Adipose tissue (tissue), 3 donors: ENCODE data around the gene ZFAND2B. TPM values are rescaled to one million over a fixed set of nuclear protein-coding genes. Genes with fewer than 3 reads are reported as not detected.
"Not testable (repeated sequence)": the region's sequence is repeated elsewhere in the genome, so short reads cannot be mapped to it uniquely, and the experiment has no call there.

ENCODE experiments used
- H3K27ac ChIP-seq: one replicate; pipeline ENCODE4 v1.5.1; 2013; ENCODE audit warnings: low read depth, low read length
- WGBS, 3 donors: extraction: QIAGEN DNeasy Blood & Tissue Kit; methylation state at CpG; one replicate each; pipeline ENCODE4 v1.1.7; 2013; 5-methylcytosine and 5-hydroxymethylcytosine counted together
- polyA plus RNA-seq, 3 donors: library from polyadenylated mRNA; stranded (reverse); fragments of 200-250 nt; gene quantifications; one replicate each; pipeline ENCODE4 v1.2.3, GENCODE V29; 2013
- donor health status: healthy with polysubstance abuse.
- donor health status: Bipolar disorder and iron deficiency.
- donor health status: healthy.

Gene ZFAND2B
- polyA plus RNA-seq, 3 donors: 26.0 to 38.9 (median 27.3) TPM

GRCh38 chr2:219244789-219245147, 38.2 kb downstream of the ZFAND2B start:
- 17 to 37% (median 32%) methylated on average over 6 of the region's 6 CpGs for WGBS, 3 donors
- peak overlapping the region; percentile 75 for H3K27ac ChIP-seq

GRCh38 chr2:219245148-219245898, 38.7 kb downstream of the ZFAND2B start, which contains the start of the genes GLB1L and STK16:
Gene GLB1L (minus strand): TSS chr2:219245444. CDS start chr2:219243573, 1,871 bp downstream.
Gene STK16 (plus strand): TSS chr2:219245479. CDS start chr2:219246000, 521 bp downstream.
- peak within 1 kb of the TSS; percentile 87 for H3K27ac ChIP-seq
- WGBS, 3 donors: 0 to 1% (median 1%) methylated on average over 41 to 46 of the region's 46 CpGs

- 14 to 18% (median 14%) methylated on average over 10 of the region's 10 CpGs for WGBS, 3 donors
- peak overlapping the region; percentile 87 for H3K27ac ChIP-seq
These were observed 39.3 kb downstream of the ZFAND2B start for GRCh38 chr2:219245899-219246230.

GRCh38 chr2:219246559-219246958, 40.0 kb downstream of the ZFAND2B start:
- WGBS, 3 donors: 89 to 96% (median 95%) methylated on average over 10 of the region's 10 CpGs
- H3K27ac ChIP-seq: no peak overlapping the region

- H3K27ac ChIP-seq: no peak overlapping the region
- 69 to 87% (median 78%) methylated on average over 17 of the region's 17 CpGs for WGBS, 3 donors
These were observed 41.4 kb downstream of the ZFAND2B start for GRCh38 chr2:219247678-219248642.

- WGBS, 3 donors: 69 to 72% (median 70%) methylated on average over 2 of the region's 2 CpGs
These were observed 42.2 kb downstream of the ZFAND2B start for GRCh38 chr2:219248845-219249202.

GRCh38 chr2:219249203-219249980, 42.8 kb downstream of the ZFAND2B start:
- WGBS, 3 donors: 5 to 22% (median 16%) methylated on average over 7 of the region's 7 CpGs
- peak overlapping the region; percentile 71 for H3K27ac ChIP-seq

More at GRCh38 chr2:219248845-219249202, 42.2 kb downstream of the ZFAND2B start:
- peak overlapping the region; percentile 71 for H3K27ac ChIP-seq

- no peak overlapping the region for H3K27ac ChIP-seq
- 69 to 75% (median 70%) methylated on average over 22 of the region's 22 CpGs for WGBS, 3 donors
These were observed 43.6 kb downstream of the ZFAND2B start for GRCh38 chr2:219250049-219250781.

- H3K27ac ChIP-seq: no peak overlapping the region
- WGBS, 3 donors: 54 to 80% (median 57%) methylated on average over 6 of the region's 6 CpGs
These were observed 45.1 kb downstream of the ZFAND2B start for GRCh38 chr2:219251656-219252055.

- H3K27ac ChIP-seq: no peak overlapping the region
- WGBS, 3 donors: 72 to 74% (median 72%) methylated on average over 5 of the region's 5 CpGs
These were observed 45.5 kb downstream of the ZFAND2B start for GRCh38 chr2:219252084-219252483.

GRCh38 chr2:219252570-219252899, 46.0 kb downstream of the ZFAND2B start:
- no peak overlapping the region for H3K27ac ChIP-seq
- 12 to 15% (median 12%) methylated on average over 9 of the region's 9 CpGs for WGBS, 3 donors

GRCh38 chr2:219252900-219253752, 46.5 kb downstream of the ZFAND2B start, which contains the start of gene TUBA4B:
Gene TUBA4B (plus strand): TSS chr2:219253243. CDS start chr2:219253408, 165 bp downstream.
- H3K27ac ChIP-seq: no peak within 1 kb of the TSS
- WGBS, 3 donors: 3 to 4% (median 3%) methylated on average over 49 of the region's 49 CpGs

GRCh38 chr2:219253753-219254589, 47.4 kb downstream of the ZFAND2B start, which contains the start of gene TUBA4A:
Gene TUBA4A (minus strand): TSS chr2:219253918. CDS start chr2:219253858, 60 bp downstream.
- peak within 1 kb of the TSS; percentile 49 for H3K27ac ChIP-seq
- 0% methylated on average over 63 to 76 of the region's 76 CpGs for WGBS, 3 donors

- WGBS, 3 donors: 11 to 23% (median 16%) methylated on average over 12 of the region's 12 CpGs
- H3K27ac ChIP-seq: peak overlapping the region; percentile 49
These were observed 48.1 kb downstream of the ZFAND2B start for GRCh38 chr2:219254590-219255201.

- WGBS, 3 donors: 81 to 89% (median 88%) methylated on average over 10 of the region's 10 CpGs
- H3K27ac ChIP-seq: not testable (repeated sequence)
These were observed 52.4 kb downstream of the ZFAND2B start for GRCh38 chr2:219258942-219259341.
